Measurements from ENCODE around the gene PRLHR.

The PRLHR gene

GRCh38 chr10:118542205-118542604 is 53.2 kb downstream of the PRLHR start:
- TF ChIP-seq CTCF (conservative IDR thresholded peaks at IDR 0.05; ENCODE audit: low read depth, low read length): no peak
- no peak overlapping the region for H3K4me3 ChIP-seq (ENCODE audit: low read depth, low read length)
- DNase-seq (ENCODE audit: low read depth): no peak

DNA sequence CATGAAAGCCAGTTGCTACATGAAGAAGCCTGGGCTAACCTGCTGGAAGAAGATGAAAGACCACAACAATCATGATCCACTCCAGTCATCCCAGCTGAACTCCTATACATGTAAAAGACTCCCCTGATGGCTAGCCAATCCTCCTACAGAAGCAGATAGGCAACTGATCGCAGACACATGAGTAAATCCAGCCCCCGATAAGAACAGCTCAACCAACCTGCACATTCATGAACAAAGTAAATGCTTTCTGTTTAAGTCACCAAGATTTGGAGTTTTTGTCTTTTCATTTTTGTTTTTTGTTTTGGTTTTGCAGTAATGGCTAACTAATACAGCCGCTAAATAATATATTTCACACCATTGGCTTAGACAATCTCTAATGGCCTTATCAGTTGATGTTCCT is 53.7 kb downstream of the PRLHR start:
- DNase-seq (ENCODE audit: low read depth): no peak
- no peak for TF ChIP-seq CTCF (conservative IDR thresholded peaks at IDR 0.05; ENCODE audit: low read depth, low read length)
- H3K4me3 ChIP-seq (ENCODE audit: low read depth, low read length): no peak overlapping the region

Measured in choroid plexus epithelial cell (primary cell).